Keratinocyte (primary cell): ENCODE measurements around the gene BCAS3.

Experiments
- CTCF ChIP-seq, 3 experiments: IDR thresholded peaks in 1 of 3; conservative IDR thresholded peaks in 1 of 3; optimal IDR thresholded peaks in 1 of 3; 2 replicates in 2 of 3; 3 replicates in 1 of 3; pipeline versions ENCODE3 to v1.5.1; 2011; ENCODE audit warnings: low read length in 3 of 3, mild to moderate bottlenecking in 3 of 3, moderate library complexity in 2 of 3, control low read depth in 1 of 3, inconsistent platforms in 1 of 3; ENCODE audit not compliant: insufficient read depth in 2 of 3; ENCODE audit errors: extremely low read depth in 1 of 3
- EZH2 ChIP-seq: IDR thresholded peaks from one replicate; pipeline ENCODE4 v1.6.1; 2012; ENCODE audit warnings: inconsistent platforms, mild to moderate bottlenecking, low read length, moderate library complexity

DNA sequence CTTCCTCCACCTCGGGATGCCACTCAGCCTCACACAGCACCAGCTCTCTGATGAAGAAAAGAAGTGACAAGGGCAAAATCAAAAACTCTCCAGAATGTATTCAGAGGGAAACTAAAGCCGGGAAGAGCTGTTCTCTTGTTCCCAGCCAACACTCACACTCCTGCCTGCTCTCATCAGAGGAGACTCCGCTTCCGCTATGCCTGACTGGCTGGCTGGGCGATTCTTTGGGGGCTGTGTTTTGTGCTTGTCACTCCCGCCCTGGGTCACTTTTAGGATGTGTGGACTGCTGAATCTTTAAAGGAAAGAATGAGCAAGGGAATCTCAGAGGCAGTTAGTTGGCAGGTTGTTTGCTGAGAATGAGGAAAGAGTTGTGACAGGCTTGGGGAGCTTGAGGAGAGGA lies 667.4 kb downstream of the BCAS3 start:
- TF ChIP-seq CTCF (optimal IDR thresholded peaks at IDR 0.05 in 1 of 3, IDR thresholded peaks at IDR 0.05 in 1 of 3, conservative IDR thresholded peaks at IDR 0.05 in 1 of 3; ENCODE audit: extremely low read depth in 1 of 3, insufficient read depth in 2 of 3, low read length in 3 of 3) (no peak), EZH2 (no peak)
